Small intestine (tissue), 7 donors: ENCODE results near the gene FHIT. TPM values are rescaled to one million over a fixed set of nuclear protein-coding genes. Genes with fewer than 3 reads are reported as not detected.
A peak's percentile ranks its signal among the peaks of the same experiment; 100 is the strongest.

ENCODE experiments used
- DNase-seq, 2 donors: peaks; one replicate each; pipeline versions ENCODE4 v3.0.0 to v3.0.0-alpha.2; 2013
- FAIRE-seq: peaks from 2 replicates; lab custom pipeline; 2012; peaks lifted over from hg19 to GRCh38; lab: Jason Lieb, UNC
- H3K27ac ChIP-seq, 3 donors: one replicate each; pipeline ENCODE4 v1.5.1; 2013; ENCODE audit warnings: low read length in 2 of 3, mild to moderate bottlenecking in 2 of 3, control low read depth in 1 of 3, inconsistent platforms in 1 of 3, low read depth in 1 of 3, moderate library complexity in 1 of 3
- H3K27me3 ChIP-seq, 3 donors: one replicate each; pipeline ENCODE4 v1.6.1; 2013; ENCODE audit warnings: low read length in 3 of 3, inconsistent platforms in 1 of 3; ENCODE audit not compliant: control insufficient read depth in 3 of 3, insufficient read depth in 3 of 3
- H3K36me3 ChIP-seq, 3 donors: one replicate each; pipeline ENCODE4 v1.6.1; 2013; ENCODE audit warnings: low read length in 3 of 3, inconsistent platforms in 1 of 3, low read depth in 1 of 3, mild to moderate bottlenecking in 1 of 3, moderate library complexity in 1 of 3; ENCODE audit not compliant: control insufficient read depth in 3 of 3, insufficient read depth in 2 of 3
- H3K4me1 ChIP-seq, 3 donors: one replicate each; pipeline ENCODE4 v1.6.1; 2013; ENCODE audit warnings: low read length in 2 of 3, inconsistent platforms in 1 of 3, low read depth in 1 of 3, mild to moderate bottlenecking in 1 of 3, moderate library complexity in 1 of 3; ENCODE audit not compliant: control insufficient read depth in 3 of 3, insufficient read depth in 2 of 3
- H3K4me3 ChIP-seq, 3 donors: one replicate each; pipeline ENCODE4 v1.5.1; 2013; ENCODE audit warnings: low read length in 3 of 3, control low read depth in 1 of 3, inconsistent platforms in 1 of 3, low read depth in 1 of 3, mild to moderate bottlenecking in 1 of 3, moderate library complexity in 1 of 3
- H3K9me3 ChIP-seq, 2 donors: one replicate each; pipeline ENCODE4 v1.6.1; 2013; ENCODE audit warnings: low read depth in 1 of 2, low read length in 1 of 2; ENCODE audit not compliant: control insufficient read depth in 2 of 2, insufficient read depth in 1 of 2
- WGBS, 3 donors: extraction: QIAGEN DNeasy Blood & Tissue Kit; methylation state at CpG; one replicate each; pipeline ENCODE4 v1.1.7; 2013; 5-methylcytosine and 5-hydroxymethylcytosine counted together
- polyA plus RNA-seq, 4 donors: library from polyadenylated mRNA; stranded (reverse) in 3 of 4; unstranded in 1 of 4; fragments of 200-250 nt in 3 of 4; fragments of 120-200 nt in 1 of 4; gene quantifications; one replicate each; pipeline versions ENCODE4 v1.2.1 to v1.2.3, GENCODE V29; 2013
- donor health status: healthy with polysubstance abuse.
- donor health status: control.
- donor health status: control.
- donor health status: Bipolar disorder and iron deficiency.
- donor health status: healthy.

Gene FHIT
- polyA plus RNA-seq, 4 donors = 4.4 to 30.4 (median 7.0) TPM

DNA sequence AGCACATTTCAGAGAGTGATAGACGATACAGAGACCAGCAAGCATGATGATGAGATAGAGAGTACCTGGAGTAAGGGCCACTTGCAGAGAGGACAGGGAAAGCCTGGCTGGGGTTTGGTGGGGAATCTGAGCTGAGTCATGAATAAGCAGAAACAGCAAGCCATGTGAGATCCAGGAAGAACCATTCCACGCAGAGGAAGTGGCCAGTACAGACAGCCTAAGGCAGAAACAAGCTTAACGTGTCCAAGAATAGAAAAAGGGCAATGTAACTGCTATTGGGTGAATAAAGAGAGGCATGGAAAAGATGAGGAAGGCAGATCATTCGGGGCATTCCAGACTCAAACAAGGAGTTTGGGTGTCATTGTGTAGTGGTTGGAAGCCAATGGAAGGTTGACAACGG is 1385.2 kb downstream of the FHIT start:
- no peak overlapping the region for H3K27ac ChIP-seq
- H3K36me3 ChIP-seq = no peaks in the 10 kb centered on the region
- H3K4me1 ChIP-seq = no peaks in the 10 kb centered on the region
- FAIRE-seq (no peak), DNase-seq (no peak)
- H3K9me3 ChIP-seq = peaks cover 0 to 10% of the 10 kb centered on the region in 2 donors
- H3K4me3 ChIP-seq = no peak overlapping the region
- 79 to 85% (median 82%) methylated on average over 5 of the region's 5 CpGs for WGBS, 3 donors
- H3K27me3 ChIP-seq = no peaks in the 10 kb centered on the region

DNA sequence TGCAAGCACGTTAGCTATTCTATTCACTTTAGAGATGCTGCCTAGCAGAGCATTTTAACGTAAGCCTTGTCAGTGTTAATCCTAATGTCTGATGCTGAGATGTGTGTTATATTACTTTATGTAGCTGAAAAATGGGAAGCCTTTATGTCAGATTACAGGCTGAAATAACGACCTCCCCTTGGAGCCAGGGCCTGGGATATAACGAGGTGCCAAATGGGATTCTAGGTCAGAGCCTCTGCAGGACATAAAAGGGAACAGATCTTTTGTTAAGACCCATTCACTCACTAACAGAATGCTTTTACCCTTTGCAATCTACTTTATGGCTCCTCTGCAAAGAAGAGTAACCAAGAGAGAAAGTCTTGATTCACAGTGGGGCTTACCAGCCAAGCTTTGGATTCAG is 1385.9 kb downstream of the FHIT start:
- FAIRE-seq = no peak
- H3K4me3 ChIP-seq = no peak overlapping the region
- 81 to 90% (median 89%) methylated on average over 4 of the region's 4 CpGs for WGBS, 3 donors
- no peak overlapping the region for H3K27ac ChIP-seq
- H3K4me1 ChIP-seq = no peaks in the 10 kb centered on the region
- no peaks in the 10 kb centered on the region for H3K36me3 ChIP-seq
- peaks cover 0 to 10% of the 10 kb centered on the region in 2 donors for H3K9me3 ChIP-seq
- H3K27me3 ChIP-seq = no peaks in the 10 kb centered on the region
- no peak for DNase-seq

DNA sequence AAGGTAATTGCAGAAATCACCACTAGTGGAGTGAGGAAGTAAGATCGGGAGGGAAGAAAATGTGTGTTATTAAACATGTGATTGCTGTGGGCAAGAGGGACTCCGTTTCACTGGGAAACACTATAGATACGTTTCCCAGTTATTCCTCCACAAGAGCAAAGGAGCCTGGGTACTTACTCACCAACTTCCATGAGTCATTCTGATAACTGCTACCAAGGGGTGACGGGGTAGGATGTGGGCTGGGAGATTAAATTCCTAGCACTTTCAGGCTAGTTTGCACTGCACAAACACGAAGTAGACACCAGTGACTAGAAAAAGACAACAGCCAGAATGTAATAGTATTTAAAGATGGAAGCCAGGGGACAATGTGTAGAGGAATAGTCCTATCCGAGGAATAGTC is 1388.6 kb downstream of the FHIT start:
- DNase-seq (no peak), FAIRE-seq (no peak)
- H3K4me3 ChIP-seq = no peak overlapping the region
- peaks cover 0 to 10% of the 10 kb centered on the region in 2 donors for H3K9me3 ChIP-seq
- no peaks in the 10 kb centered on the region for H3K4me1 ChIP-seq
- no peaks in the 10 kb centered on the region for H3K36me3 ChIP-seq
- no peaks in the 10 kb centered on the region for H3K27me3 ChIP-seq
- WGBS, 3 donors = 77 to 87% (median 83%) methylated on average over 6 of the region's 6 CpGs
- no peak overlapping the region for H3K27ac ChIP-seq

DNA sequence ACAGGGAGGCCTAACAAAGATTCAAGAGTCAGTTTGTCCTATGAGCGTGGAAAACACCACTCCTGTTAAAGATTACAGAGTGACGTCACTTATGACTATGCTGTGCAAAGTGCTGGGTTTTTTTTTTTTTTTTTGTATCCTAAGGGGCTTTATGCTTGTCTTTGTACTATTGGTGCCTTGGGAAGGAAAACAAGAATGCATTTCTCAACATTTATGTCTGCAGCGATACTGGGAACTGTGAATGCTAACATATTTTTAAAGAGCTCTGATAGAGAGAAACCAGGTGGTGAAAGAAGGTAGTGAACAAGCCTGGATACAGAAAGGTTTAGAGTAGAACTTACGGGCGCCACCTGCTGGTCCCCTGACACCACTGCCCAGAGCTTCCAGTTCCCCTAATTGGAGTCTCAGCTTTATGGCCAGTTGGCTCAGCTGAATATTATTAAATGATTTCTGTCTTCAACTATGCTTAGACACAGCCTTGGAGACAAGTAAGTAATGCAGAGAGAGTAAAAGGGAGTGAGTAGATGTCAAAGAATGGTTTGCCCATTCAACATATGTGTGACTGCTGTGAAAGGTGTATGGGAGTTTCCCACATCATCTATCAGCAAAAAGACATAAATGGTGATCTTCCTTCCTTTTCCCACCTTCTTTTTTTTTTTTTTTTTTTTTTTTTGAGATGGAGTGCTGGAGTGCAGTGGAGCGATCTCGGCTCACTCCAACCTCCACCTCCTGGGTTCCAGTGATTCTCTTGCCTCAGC is 1393.5 kb downstream of the FHIT start:
- peaks cover 0 to 3% of the 10 kb centered on the region in 2 donors for H3K9me3 ChIP-seq
- FAIRE-seq (no peak), DNase-seq (peak; percentile 77 to 91)
- 30 to 31% (median 30%) methylated on average over 7 of the region's 7 CpGs for WGBS, 3 donors
- peak overlapping the region in 1 of 3 donors; percentile 48 for H3K27ac ChIP-seq
- H3K27me3 ChIP-seq = no peaks in the 10 kb centered on the region
- no peaks in the 10 kb centered on the region for H3K4me1 ChIP-seq
- no peak overlapping the region for H3K4me3 ChIP-seq
- no peaks in the 10 kb centered on the region for H3K36me3 ChIP-seq

DNA sequence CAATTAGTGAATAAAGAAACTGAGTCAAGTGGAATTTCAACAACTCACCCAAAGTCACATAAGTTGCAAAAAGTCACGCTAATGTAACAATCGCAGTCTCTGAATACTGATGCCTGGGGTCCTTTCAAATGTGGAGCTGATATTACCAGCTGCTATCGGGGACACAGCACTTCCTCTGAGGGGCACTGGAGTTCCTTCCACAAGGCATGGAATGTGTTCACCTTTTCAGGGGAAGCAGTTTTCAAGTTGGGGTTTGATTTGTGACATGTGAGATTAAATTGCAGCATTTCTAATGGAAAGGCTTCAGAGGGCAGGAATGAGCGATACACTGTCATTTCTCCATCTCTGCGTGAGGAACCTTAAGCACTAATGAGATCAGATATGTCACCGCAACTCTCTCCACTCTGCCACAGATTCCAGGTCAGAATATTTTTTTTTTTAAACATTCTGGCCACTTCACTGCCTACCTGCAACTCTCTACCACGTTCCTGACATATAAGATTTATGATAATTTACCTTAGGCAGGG is 1394.3 kb downstream of the FHIT start:
- H3K9me3 ChIP-seq = no peaks in the 10 kb centered on the region
- H3K27me3 ChIP-seq = no peaks in the 10 kb centered on the region
- no peaks in the 10 kb centered on the region for H3K4me1 ChIP-seq
- WGBS, 3 donors = 80 to 83% (median 81%) methylated on average over 7 of the region's 7 CpGs
- no peak overlapping the region for H3K4me3 ChIP-seq
- no peaks in the 10 kb centered on the region for H3K36me3 ChIP-seq
- no peak overlapping the region for H3K27ac ChIP-seq
- FAIRE-seq (no peak), DNase-seq (peak in 1 of 2 donors; percentile 5)

DNA sequence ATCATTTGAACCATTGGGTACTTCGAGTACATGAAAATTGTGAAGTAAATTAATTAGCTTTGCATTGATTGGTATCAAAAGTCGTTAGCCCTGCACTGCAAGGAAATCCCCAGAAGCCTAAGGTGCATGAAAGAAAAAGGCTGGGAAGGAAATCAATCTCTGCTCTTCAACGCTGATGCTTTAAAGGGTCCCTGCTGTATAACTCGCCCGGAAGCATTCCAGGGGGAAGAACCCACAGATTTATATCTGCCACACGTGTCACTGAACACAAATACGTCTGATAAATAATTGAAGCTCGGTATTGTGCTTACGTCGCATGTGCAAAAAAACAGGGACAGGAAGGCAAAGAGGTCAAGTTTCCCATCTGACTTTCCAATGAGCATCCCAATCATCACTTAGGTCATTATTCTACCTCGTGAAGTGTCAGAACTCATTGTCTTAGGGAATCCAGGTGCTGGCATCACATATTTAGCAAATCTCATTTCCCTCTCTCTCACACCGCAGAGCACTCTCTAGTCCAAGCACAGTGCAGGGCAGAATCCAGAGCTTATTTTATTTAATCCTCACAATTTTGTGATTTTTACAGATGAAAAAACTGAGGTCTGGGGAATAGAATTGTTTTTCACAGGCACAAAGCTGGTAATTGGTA is 1397.1 kb downstream of the FHIT start:
- no peaks in the 10 kb centered on the region for H3K9me3 ChIP-seq
- no peak overlapping the region for H3K4me3 ChIP-seq
- no peaks in the 10 kb centered on the region for H3K36me3 ChIP-seq
- FAIRE-seq (no peak), DNase-seq (no peak)
- H3K27me3 ChIP-seq = no peaks in the 10 kb centered on the region
- H3K27ac ChIP-seq = no peak overlapping the region
- H3K4me1 ChIP-seq = no peaks in the 10 kb centered on the region
- 81 to 87% (median 81%) methylated on average over 12 of the region's 12 CpGs for WGBS, 3 donors

DNA sequence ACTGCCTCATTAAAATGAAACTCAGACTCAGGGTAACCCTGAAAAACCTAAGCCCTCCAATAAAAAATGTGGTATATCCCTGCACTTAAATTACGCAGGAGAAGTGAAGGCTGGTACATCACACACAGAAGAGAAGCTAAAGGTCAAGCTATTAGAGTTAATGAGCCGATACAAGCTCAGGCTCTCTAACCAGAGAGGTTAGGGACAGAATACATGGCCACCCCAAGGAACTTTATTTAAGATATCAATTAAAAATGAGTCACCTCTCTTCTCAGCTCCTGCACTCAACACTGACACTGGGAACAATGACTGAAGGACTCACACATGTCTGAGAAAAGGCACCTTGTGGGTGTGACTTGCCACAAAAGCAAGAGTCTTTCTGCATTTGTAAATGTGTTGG is 1400.8 kb downstream of the FHIT start:
- no peak for FAIRE-seq

DNA sequence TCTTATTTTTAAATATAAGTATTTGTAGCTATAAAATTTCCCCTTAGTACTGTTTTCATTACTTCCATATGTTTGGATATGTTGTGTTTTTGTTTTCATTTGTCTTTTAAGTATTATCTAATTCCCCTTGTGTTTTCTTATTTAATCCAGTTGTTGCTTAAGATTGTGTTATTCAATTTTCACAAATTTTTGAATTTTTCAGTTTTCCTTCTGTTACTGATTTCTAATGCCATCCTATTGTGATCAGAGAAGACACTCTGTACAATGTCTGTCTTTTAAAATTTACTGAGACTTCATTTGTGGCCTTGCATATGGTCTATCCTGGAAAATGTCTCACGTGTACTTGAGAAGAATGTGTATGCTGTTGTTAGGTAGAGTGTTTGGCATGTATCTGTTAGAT is 1405.9 kb downstream of the FHIT start:
- 86 to 90% (median 87%) methylated on average over 1 of the region's 1 CpG for WGBS, 3 donors
- Histone ChIP-seq H3K27me3 (no peaks in the 10 kb centered on the region), H3K4me3 (no peak overlapping the region), H3K9me3 (no peaks in the 10 kb centered on the region), H3K36me3 (no peaks in the 10 kb centered on the region), H3K27ac (no peak overlapping the region), H3K4me1 (no peaks in the 10 kb centered on the region)
- DNase-seq = no peak
- FAIRE-seq = no peak

More for the DNA sequence above, 1400.8 kb downstream of the FHIT start:
- no peaks in the 10 kb centered on the region for H3K9me3 ChIP-seq
- H3K27me3 ChIP-seq = no peaks in the 10 kb centered on the region
- H3K4me3 ChIP-seq = no peak overlapping the region
- no peaks in the 10 kb centered on the region for H3K4me1 ChIP-seq
- no peaks in the 10 kb centered on the region for H3K36me3 ChIP-seq
- no peak overlapping the region for H3K27ac ChIP-seq
- no peak for DNase-seq
- 81 to 91% (median 84%) methylated on average over 2 of the region's 2 CpGs for WGBS, 3 donors
